Measurements from ENCODE around the gene MAML2. TPM values are rescaled to one million over a fixed set of nuclear protein-coding genes. Genes with fewer than 3 reads are reported as not detected.

MAML2 gene
- total and polyA plus RNA-seq, 2 of the 13 experiments (the other 11 are each of a cell fraction or from before 2014, with no cell fraction given): 2.3 to 25.9 TPM

DNA sequence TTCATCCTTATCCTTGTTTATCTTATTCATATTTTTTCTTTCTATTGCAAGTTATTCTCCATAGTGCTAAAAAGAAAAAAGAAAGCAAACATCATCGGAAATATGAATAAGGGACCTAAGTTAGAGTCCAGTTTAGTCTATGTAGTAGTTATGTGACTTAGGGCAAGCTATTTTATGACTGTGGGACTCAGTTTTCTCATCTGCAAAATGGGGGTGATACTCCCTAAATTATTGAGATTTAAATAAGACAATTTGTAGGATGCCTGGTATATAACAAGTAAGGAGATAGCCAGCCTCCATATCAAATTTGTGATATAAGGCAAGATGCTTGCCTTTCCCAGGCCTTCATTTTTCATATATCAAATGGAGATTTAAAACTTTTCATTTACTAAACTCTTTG, 69.5 kb downstream of the MAML2 start:
- BruUV-seq (replicated peaks): no TSS peak
- 0 out of 2 replicates have a peak, but pooled peaks cover 6% of the 10 kb centered on the region for H3K4me1 ChIP-seq (ENCODE audit: insufficient read depth, low read length)
- no peak for FAIRE-seq
- ChIA-PET POLR2A (no interaction called here), CTCF (ENCODE audit: low intra/inter-chr PET ratio, low total read pairs) (no interaction called here)
- no peak overlapping the region for H2AFZ ChIP-seq (ENCODE audit: low read length)
- TF ChIP-seq ZNF740 (CRISPR knock-in tag; IDR thresholded peaks at IDR 0.05): no peak
- peak; percentile 70; the same call in 1 of the 2 replicates for TF ChIP-seq CHD4 (IDR thresholded peaks at IDR 0.05; ENCODE audit: borderline replicate concordance, low read length)
- TF ChIP-seq ZNF629 (CRISPR knock-in tag; conservative IDR thresholded peaks at IDR 0.05): peak; percentile 84
- in situ Hi-C loops (cut with HindIII; ENCODE audit: extremely low pct_ligation_motif_present, low pct_unique_long_range_greater_than_20kb) (no loop called here), intact Hi-C loops (cut with micrococcal nuclease; ENCODE audit: unreplicated experiment) (no loop called here)
- no peaks in the 10 kb centered on the region for H3K9me3 ChIP-seq (ENCODE audit: low read length)
- WGBS (ENCODE audit: low lambda C conversion rate): 100% methylated on average over 1 of the region's 1 CpG
- H3K36me3 ChIP-seq (replicated peaks in 1 of 2; ENCODE audit: control insufficient read depth in 1 of 2, insufficient read depth in 2 of 2, low read length in 2 of 2): peaks cover 5 to 6% of the 10 kb centered on the region in 2 experiments; a peak in 4 of 5 replicates
- no peaks in the 10 kb centered on the region for H4K20me1 ChIP-seq (ENCODE audit: insufficient read depth, low read length)
- H3K9ac ChIP-seq (ENCODE audit: insufficient read depth, low read depth, low read length): no peak overlapping the region
- H3K27ac ChIP-seq (ENCODE audit: extremely low read length, insufficient read depth, low read length): no peak overlapping the region
- ATAC-seq: no peak
- no peaks in the 10 kb centered on the region for H3K27me3 ChIP-seq (ENCODE audit: control insufficient read depth in 1 of 2, insufficient read depth in 2 of 2, low read length in 2 of 2)
- peaks cover 2% of the 10 kb centered on the region for H3K79me2 ChIP-seq (ENCODE audit: insufficient read depth, low read length)
- no peak for DNase-seq (ENCODE audit: low spot score)
- no peak overlapping the region for H3K4me2 ChIP-seq (ENCODE audit: low read depth, low read length)
- no peak overlapping the region for H3K4me3 ChIP-seq (replicated peaks in 1 of 3; ENCODE audit: insufficient read depth in 1 of 3, low read depth in 2 of 3, low read length in 3 of 3)

- no peaks in the 10 kb centered on the region for H3K9me3 ChIP-seq (ENCODE audit: low read length)
- H3K79me2 ChIP-seq (ENCODE audit: insufficient read depth, low read length): peaks cover 2% of the 10 kb centered on the region
- H3K36me3 ChIP-seq (replicated peaks in 1 of 2; ENCODE audit: control insufficient read depth in 1 of 2, insufficient read depth in 2 of 2, low read length in 2 of 2): peaks cover 0 to 3% of the 10 kb centered on the region in 2 experiments; a peak in 3 of 5 replicates
- H3K27ac ChIP-seq (ENCODE audit: extremely low read length, insufficient read depth, low read length): no peak overlapping the region
- H3K4me1 ChIP-seq (ENCODE audit: insufficient read depth, low read length): no peaks in the 10 kb centered on the region
- TF ChIP-seq CHD2 (IDR thresholded peaks at IDR 0.05; ENCODE audit: low read depth, low read length): no peak
- TF ChIP-seq RFX1 (IDR thresholded peaks at IDR 0.05): peak; percentile 50; the same call in 1 of the 2 replicates
- intact Hi-C loops (cut with micrococcal nuclease; ENCODE audit: unreplicated experiment) (no loop called here), in situ Hi-C loops (cut with HindIII; ENCODE audit: extremely low pct_ligation_motif_present, low pct_unique_long_range_greater_than_20kb) (no loop called here)
- no peaks in the 10 kb centered on the region for H4K20me1 ChIP-seq (ENCODE audit: insufficient read depth, low read length)
- H3K4me2 ChIP-seq (ENCODE audit: low read depth, low read length): no peak overlapping the region
- ChIA-PET CTCF (ENCODE audit: low intra/inter-chr PET ratio, low total read pairs) (no interaction called here), POLR2A (no interaction called here)
- 94% methylated on average over 3 of the region's 3 CpGs for WGBS (ENCODE audit: low lambda C conversion rate)
- FAIRE-seq: no peak
- no peak overlapping the region for H2AFZ ChIP-seq (ENCODE audit: low read length)
- no peaks in the 10 kb centered on the region for H3K27me3 ChIP-seq (ENCODE audit: control insufficient read depth in 1 of 2, insufficient read depth in 2 of 2, low read length in 2 of 2)
- no peak for ATAC-seq
- no peak overlapping the region for H3K4me3 ChIP-seq (replicated peaks in 1 of 3; ENCODE audit: insufficient read depth in 1 of 3, low read depth in 2 of 3, low read length in 3 of 3)
- BruUV-seq (replicated peaks): no TSS peak
- H3K9ac ChIP-seq (ENCODE audit: insufficient read depth, low read depth, low read length): no peak overlapping the region
- no peak for DNase-seq (ENCODE audit: low spot score)
Measured at GRCh38 chr11:96272529-96273222, 70.3 kb downstream of the MAML2 start.
